GM19351 (cell line): ENCODE results near the gene ZDHHC8.

Source experiments
- ATAC-seq: cut with Tn5 transposase; IDR thresholded peaks from one replicate; pipeline ENCODE4 v1.9.1; 2021; ENCODE audit warnings: mild to moderate bottlenecking, moderate library complexity; ENCODE audit not compliant: unreplicated experiment

ZDHHC8 gene

GRCh38 chr22:20192293-20192971 is 60.8 kb downstream of the ZDHHC8 start:
- no peak for ATAC-seq

GRCh38 chr22:20192972-20193760 is 61.6 kb downstream of the ZDHHC8 start:
- ATAC-seq, result no peak

GRCh38 chr22:20193761-20194494 is 62.3 kb downstream of the ZDHHC8 start:
- ATAC-seq, result no peak

- no peak for ATAC-seq
These were observed 63.3 kb downstream of the ZDHHC8 start for GRCh38 chr22:20194681-20195593.

GRCh38 chr22:20196094-20196842 is 64.7 kb downstream of the ZDHHC8 start:
- ATAC-seq, result no peak
